PFSK-1 (cell line): ENCODE measurements around the gene ANXA6.

Experiments used
- FOXP2 ChIP-seq: optimal IDR thresholded peaks from 2 replicates; pipeline ENCODE3; 2011; ENCODE audit warnings: borderline replicate concordance, control low read depth, inconsistent platforms; ENCODE audit not compliant: insufficient read depth; ENCODE audit errors: extremely low read length, extremely low read depth
- POLR2AphosphoS5 ChIP-seq: IDR thresholded peaks from 2 replicates; pipeline ENCODE4 v1.6.1; 2012; ENCODE audit warnings: low read depth, mild to moderate bottlenecking, control low read depth, low read length, moderate library complexity
- REST ChIP-seq, 2 experiments: IDR thresholded peaks; 2 replicates each; pipeline versions ENCODE4 v1.6.1 to v1.8.0; 2011 to 2012; ENCODE audit warnings: low read depth in 2 of 2, low read length in 2 of 2, control low read depth in 1 of 2, inconsistent platforms in 1 of 2, mild to moderate bottlenecking in 1 of 2, moderate library complexity in 1 of 2; ENCODE audit not compliant: insufficient read depth in 1 of 2
- SIN3A ChIP-seq: IDR thresholded peaks from 2 replicates; pipeline ENCODE4 v1.6.1; 2012; ENCODE audit warnings: mild to moderate bottlenecking, low read length, moderate library complexity, borderline replicate concordance; ENCODE audit not compliant: insufficient read depth
- TAF1 ChIP-seq: IDR thresholded peaks from 2 replicates; pipeline ENCODE4 v1.6.1; 2012; ENCODE audit warnings: low read length, control low read depth, borderline replicate concordance; ENCODE audit not compliant: insufficient read depth

The ANXA6 gene

GRCh38 chr5:151195622-151196021, 38.0 kb upstream of the ANXA6 start:
- TF ChIP-seq REST (IDR thresholded peaks at IDR 0.05; ENCODE audit: insufficient read depth in 1 of 2, low read depth in 2 of 2, low read length in 2 of 2): no peak
- no peak for TF ChIP-seq SIN3A
- TF ChIP-seq TAF1: no peak
- no peak for TF ChIP-seq POLR2AphosphoS5
- no peak for TF ChIP-seq FOXP2

DNA sequence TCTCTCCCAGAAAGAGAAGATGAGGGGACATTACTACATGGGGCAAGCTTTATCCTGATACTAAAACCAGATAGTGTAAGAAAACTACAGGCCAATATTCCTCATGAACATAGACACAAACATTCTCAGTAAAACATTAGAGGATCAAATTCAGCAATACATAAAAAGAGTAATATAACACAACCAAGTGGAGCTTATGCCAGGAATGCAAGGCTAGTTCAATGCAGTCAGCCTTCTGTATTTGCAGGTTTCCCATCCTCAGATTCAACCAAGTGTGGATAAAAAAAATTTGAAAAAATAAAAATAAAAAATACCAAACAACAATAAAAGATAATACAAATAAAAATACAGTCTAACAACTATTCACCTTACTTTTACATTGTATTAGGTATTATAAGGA, 35.0 kb upstream of the ANXA6 start:
- TF ChIP-seq POLR2AphosphoS5 (no peak), TAF1 (no peak), FOXP2 (no peak)

- TF ChIP-seq REST (IDR thresholded peaks at IDR 0.05; ENCODE audit: insufficient read depth in 1 of 2, low read depth in 2 of 2, low read length in 2 of 2): no peak
- no peak for TF ChIP-seq TAF1
- TF ChIP-seq SIN3A: no peak
- no peak for TF ChIP-seq FOXP2
- no peak for TF ChIP-seq POLR2AphosphoS5
Observed at GRCh38 chr5:151191661-151192060, 34.1 kb upstream of the ANXA6 start.

DNA sequence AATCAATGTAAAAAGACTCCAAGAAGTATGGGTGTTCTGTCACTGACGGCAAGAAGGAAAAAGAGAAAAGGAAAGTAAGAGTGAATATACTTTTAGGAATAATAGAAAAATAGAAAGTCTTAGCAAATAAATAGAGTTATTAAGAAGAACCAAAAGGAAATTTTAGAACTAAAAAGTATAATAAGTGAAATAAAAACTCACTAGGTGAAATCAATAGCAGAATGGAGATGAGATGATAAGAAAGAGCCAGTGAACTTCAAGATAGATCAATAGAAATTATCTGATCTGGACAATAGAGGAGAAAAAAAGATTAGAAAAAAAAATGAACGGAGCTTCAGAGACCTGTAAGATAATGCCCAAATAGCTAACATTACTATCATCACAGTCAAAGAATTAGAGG, 31.6 kb upstream of the ANXA6 start:
- TF ChIP-seq REST (IDR thresholded peaks at IDR 0.05; ENCODE audit: insufficient read depth in 1 of 2, low read depth in 2 of 2, low read length in 2 of 2) (no peak), POLR2AphosphoS5 (no peak), FOXP2 (no peak), TAF1 (no peak), SIN3A (no peak)

GRCh38 chr5:151186538-151186937, 29.0 kb upstream of the ANXA6 start:
- no peak for TF ChIP-seq TAF1
- no peak for TF ChIP-seq SIN3A
- TF ChIP-seq FOXP2: no peak
- TF ChIP-seq REST (IDR thresholded peaks at IDR 0.05; ENCODE audit: insufficient read depth in 1 of 2, low read depth in 2 of 2, low read length in 2 of 2): no peak
- TF ChIP-seq POLR2AphosphoS5: no peak

DNA sequence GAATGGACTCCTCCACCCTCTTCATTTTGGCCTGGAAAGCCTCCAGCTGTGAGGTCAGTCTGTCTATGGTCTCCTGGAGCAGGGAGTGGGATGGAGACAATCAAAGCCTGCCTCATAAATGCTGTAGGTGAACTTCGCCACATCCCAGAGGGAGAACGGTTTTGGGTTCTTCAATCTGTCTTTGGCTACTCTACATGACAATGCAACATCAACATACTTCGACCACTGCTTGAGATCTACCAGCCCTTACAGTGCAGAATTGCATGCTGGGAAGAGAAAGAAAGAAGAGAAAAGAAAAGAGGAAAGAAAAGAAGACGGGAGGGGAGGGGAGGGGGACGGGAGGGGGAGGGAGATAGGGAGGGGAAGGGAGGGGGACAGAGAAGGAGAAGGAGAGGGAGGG, 28.5 kb upstream of the ANXA6 start:
- TF ChIP-seq FOXP2: no peak
